ENCODE measurements around the gene C2CD4D. TPM values are rescaled to one million over a fixed set of nuclear protein-coding genes. Genes with fewer than 3 reads are reported as not detected.

Gene C2CD4D
- total RNA-seq, 1 experiment from 2014 or later = 0.17 TPM

- RAD21 ChIA-PET (ENCODE audit: low non-redundant PET in 1 of 2, low total read pairs in 2 of 2, uncharacterized antibody in 2 of 2, unreplicated experiment in 2 of 2) = no interaction called here
- H3K9ac ChIP-seq (ENCODE audit: low read length) = no peak overlapping the region
- no peaks in the 10 kb centered on the region for H4K20me1 ChIP-seq (ENCODE audit: insufficient read depth)
- no peaks in the 10 kb centered on the region for H3K4me1 ChIP-seq (ENCODE audit: control insufficient read depth in 1 of 2, insufficient read depth in 2 of 2, low read length in 2 of 2)
- no peaks in the 10 kb centered on the region for H3K9me3 ChIP-seq (ENCODE audit: control insufficient read depth in 1 of 2, insufficient read depth in 1 of 2, low read depth in 1 of 2, low read length in 2 of 2)
- no peak overlapping the region for H3K27ac ChIP-seq (ENCODE audit: low read depth, low read length)
- no TSS peak for BruUV-seq (replicated peaks)
- no peak overlapping the region for H2AFZ ChIP-seq (ENCODE audit: low read depth, low read length, poor library complexity, severe bottlenecking)
- no peak for TF ChIP-seq FOSL1 (IDR thresholded peaks at IDR 0.05; ENCODE audit: low read depth)
- ATAC-seq (no peak), DNase-seq (ENCODE audit: low read depth, low spot score) (no peak)
- intact Hi-C loops (cut with micrococcal nuclease) = no loop called here
- peaks cover 27% of the 10 kb centered on the region; the same call in 1 of the 2 replicates for H3K27me3 ChIP-seq (ENCODE audit: insufficient read depth, low read length)
- CTCF ChIA-PET = no interaction called here
- POLR2A ChIA-PET = no interaction called here
- no peaks in the 10 kb centered on the region for H3K36me3 ChIP-seq (ENCODE audit: control insufficient read depth in 1 of 2, insufficient read depth in 2 of 2, low read length in 2 of 2)
- H3K79me2 ChIP-seq (ENCODE audit: insufficient read depth, low read length) = no peaks in the 10 kb centered on the region
- H3K9me2 ChIP-seq (ENCODE audit: insufficient read depth) = no peaks in the 10 kb centered on the region
- no peak overlapping the region for H3K4me3 ChIP-seq (replicated peaks in 1 of 2; ENCODE audit: low read depth in 1 of 2, low read length in 2 of 2)
- no peak overlapping the region for H3K4me2 ChIP-seq (ENCODE audit: low read length)
These were observed 33.5 kb downstream of the C2CD4D start for GRCh38 chr1:151806170-151806569.

DNA sequence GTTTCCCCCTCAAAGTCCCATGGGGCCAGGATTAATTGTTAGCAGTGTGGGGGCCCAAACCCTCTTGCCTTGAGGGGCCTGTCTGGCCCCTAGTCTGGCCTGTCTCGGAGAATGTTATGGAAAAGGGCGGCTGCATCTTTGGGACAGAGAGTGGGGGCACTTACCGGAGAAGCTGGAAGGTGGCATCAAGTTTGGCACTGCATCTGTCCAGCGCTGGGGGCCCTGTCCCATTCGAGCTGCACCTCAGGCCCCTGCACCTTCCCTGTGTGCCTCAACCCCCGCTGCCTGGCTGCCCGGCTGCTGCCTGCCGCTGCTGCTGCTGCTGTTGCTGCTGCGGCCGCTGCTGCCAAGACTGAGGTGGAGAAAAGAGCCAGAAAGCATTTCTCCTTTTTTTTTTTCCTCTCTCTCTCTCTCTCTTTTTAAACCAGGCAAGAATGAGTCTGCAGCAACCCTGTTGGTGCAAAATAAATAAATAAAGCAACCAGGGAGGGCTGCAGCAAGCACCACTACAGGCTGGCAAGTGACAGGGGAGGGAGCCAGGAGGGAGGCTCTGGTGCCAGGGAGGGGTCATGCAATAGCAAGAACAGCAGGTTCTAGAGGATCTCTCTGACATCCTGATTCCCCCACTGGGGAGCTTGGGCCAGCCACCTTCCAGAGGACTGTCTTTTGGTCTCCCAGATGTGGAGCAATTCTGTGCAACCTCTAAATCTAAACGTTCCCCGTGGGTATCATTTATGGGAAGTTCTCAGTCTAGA is 34.4 kb downstream of the C2CD4D start, which contains the start of gene LINGO4:
TSS of gene LINGO4 (minus strand) at position 354 of the 755 bp plus-strand sequence. CDS start 2,715 bp downstream, outside the sequence.
- no peak for ATAC-seq
- ChIA-PET CTCF (no interaction called here), RAD21 (ENCODE audit: low non-redundant PET in 1 of 2, low total read pairs in 2 of 2, uncharacterized antibody in 2 of 2, unreplicated experiment in 2 of 2) (no interaction called here), POLR2A (no interaction called here)
- BruUV-seq (replicated peaks) = no TSS peak
- intact Hi-C loops (cut with micrococcal nuclease) = no loop called here
- Histone ChIP-seq H2AFZ (ENCODE audit: low read depth, low read length, poor library complexity, severe bottlenecking) (no peak within 1 kb of the TSS), H4K20me1 (ENCODE audit: insufficient read depth) (no peaks in the 10 kb centered on the region), H3K27ac (ENCODE audit: low read depth, low read length) (no peak within 1 kb of the TSS), H3K79me2 (ENCODE audit: insufficient read depth, low read length) (no peaks in the 10 kb centered on the region), H3K9ac (ENCODE audit: low read length) (no peak within 1 kb of the TSS), H3K36me3 (ENCODE audit: control insufficient read depth in 1 of 2, insufficient read depth in 2 of 2, low read length in 2 of 2) (no peaks in the 10 kb centered on the region), H3K4me3 (replicated peaks in 1 of 2; ENCODE audit: low read depth in 1 of 2, low read length in 2 of 2) (no peak within 1 kb of the TSS), H3K9me3 (ENCODE audit: control insufficient read depth in 1 of 2, insufficient read depth in 1 of 2, low read depth in 1 of 2, low read length in 2 of 2) (no peaks in the 10 kb centered on the region), H3K9me2 (ENCODE audit: insufficient read depth) (no peaks in the 10 kb centered on the region), H3K4me1 (ENCODE audit: control insufficient read depth in 1 of 2, insufficient read depth in 2 of 2, low read length in 2 of 2) (no peaks in the 10 kb centered on the region), H3K27me3 (ENCODE audit: insufficient read depth, low read length) (peaks cover 30% of the 10 kb centered on the region; the same call in 1 of the 2 replicates), H3K4me2 (ENCODE audit: low read length) (no peak within 1 kb of the TSS)
- no peak for TF ChIP-seq YY1 (IDR thresholded peaks at IDR 0.05; ENCODE audit: extremely low read depth, insufficient replicate concordance, low read depth, low read length)
- no peak for DNase-seq (ENCODE audit: low read depth, low spot score)
